Measurements from ENCODE around the gene LITAF.
A peak's percentile ranks its signal among the peaks of the same experiment; 100 is the strongest.
"Not testable (repeated sequence)": the region's sequence is repeated elsewhere in the genome, so short reads cannot be mapped to it uniquely, and the experiment has no call there.

Gene LITAF

DNA sequence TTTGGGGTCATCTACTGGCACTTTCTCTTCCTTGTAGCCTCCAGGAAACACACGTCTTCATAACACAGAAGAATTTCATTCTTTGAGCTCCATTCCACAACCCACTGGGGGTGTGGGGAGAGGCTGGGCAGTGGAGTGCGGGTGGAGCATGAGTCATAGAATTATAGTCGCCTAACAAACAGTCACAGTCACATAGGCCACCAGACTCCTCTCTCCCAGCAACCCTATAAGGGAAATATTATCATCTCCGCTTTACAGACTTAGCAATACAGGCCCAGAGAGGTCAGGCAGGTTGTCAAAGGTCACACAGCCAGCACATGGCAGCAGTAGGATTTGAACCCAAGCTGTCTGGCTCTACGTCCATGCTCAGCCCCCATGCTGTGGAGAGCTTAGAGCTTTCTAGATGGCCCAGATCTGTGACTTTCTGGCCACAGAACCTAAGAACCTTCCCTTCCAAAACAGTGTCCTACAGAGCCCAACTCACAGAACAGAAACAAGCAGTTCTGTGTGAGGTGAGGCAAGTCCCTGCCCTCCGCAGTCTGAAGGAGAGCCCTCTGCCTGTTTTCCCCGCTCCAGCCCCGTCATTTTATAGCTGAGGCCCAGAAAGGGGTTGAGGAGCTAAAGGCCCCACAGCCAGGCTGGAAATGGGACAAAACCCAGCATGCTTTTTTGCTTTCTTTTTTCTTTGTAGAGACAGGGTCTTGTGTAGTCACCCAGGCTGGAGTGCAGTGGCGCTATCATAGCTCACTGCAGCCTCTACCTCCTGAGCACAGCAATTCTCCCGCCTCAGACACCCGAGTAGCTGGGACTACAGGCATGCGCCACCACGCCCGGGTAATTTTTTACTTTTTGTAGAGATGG lies 10.7 kb upstream of the LITAF start:
- peak; percentile 21 for DNase-seq

DNA sequence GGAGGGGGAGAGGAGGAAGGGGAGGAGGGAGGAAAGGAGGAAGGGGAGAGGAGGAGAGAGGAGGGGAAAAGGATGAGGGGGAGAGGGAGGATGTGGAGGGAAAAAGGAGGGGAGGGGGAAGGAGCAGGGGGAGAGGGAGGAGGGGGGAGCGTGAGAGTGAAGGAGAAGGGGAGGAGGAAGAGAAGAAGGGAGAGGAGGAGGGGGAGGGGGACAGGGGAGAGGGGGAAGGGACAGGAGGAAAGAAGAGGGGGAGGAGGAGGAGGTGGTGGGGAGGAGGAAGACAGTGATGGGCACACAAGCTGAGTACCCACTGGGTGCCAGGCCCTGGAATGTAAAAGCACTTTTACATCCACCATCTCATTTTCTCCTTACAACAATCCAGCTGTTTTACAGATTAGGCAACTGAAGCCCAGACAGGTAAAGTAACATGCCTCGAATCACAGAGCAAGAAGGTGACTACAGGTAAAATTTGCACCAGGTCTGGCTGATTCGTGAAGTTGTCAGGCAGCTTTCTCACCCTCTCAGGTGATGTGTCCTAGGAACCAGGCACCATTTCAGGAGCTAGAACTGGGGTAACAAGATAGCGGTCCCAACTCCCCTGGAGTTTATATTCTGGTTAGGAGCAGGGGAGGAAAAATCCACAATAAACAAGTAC lies 10.0 kb upstream of the LITAF start:
- DNase-seq = no peak

DNA sequence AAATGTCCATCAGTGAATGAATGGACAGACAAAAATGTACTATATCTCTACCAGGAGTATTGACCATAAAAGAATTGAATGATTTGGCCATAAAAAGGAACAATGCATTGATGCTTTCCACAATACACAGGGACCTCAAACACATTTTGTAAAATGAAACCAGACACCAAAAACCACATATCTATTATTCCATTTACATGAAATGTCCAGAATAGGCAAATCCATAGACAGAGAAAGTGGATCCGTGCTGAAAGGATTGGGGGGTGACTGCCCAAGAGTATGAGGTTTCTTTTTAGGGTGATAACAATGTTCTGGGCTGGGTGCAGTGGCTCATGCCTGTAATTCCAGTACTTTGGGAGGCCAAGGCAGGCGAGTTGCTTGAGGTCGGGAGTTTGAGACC lies 6.9 kb upstream of the LITAF start:
- DNase-seq = no peak

DNA sequence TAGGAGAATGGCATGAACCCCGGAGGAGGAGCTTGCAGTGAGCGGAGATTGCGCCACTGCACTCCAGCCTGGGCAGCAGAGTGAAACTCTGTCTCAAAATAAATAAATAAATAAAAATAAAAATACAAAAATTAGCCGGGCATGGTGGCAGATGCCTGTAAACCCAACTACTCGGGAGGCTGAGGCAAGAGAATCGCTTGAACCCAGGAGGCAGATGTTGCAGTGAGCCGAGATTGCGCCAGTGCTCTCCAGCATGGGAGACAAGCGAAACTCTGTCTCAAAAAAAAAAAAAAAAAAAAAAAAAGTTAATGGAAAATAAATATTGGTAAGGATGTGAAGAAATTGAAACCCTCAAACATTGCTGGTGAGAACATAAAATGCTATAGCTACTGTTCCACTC lies 6.4 kb upstream of the LITAF start:
- DNase-seq = not testable (repeated sequence)

DNA sequence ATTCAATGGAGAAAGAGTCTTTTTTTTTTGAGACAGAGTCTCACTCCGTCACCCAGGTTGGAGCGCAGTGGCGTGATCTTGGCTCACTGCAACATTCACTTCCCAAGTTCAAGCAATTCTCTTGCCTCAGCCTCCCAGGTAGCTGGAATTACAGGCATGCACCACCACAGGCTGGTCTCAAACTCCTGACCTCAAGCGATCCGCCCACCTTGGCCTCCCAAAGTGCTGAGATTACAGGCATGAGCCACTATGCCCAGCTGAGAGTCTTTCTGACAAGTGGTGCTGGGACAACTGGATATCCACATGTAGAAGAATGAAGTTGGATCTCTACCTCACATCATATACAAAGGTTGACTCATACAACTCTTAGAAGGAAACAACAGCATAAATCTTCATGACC lies 4.9 kb upstream of the LITAF start:
- DNase-seq = not testable (repeated sequence)

DNA sequence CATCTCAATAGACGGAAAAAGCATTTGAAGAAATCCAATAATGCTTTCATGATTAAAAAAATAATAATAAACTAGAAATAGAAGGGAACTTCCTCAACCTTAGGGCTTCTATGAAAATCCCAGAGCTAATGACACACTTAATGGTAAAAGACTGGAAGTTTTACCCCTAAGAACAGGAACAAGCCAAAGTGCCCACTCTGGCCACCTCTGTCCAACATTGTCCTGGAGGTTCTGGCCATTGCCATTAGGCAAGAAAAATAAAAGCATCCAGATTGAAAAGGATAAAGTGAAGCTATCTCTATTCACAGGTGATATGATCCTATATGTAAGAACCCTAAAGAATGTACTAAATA lies 2.5 kb upstream of the LITAF start:
- DNase-seq = no peak

DNA sequence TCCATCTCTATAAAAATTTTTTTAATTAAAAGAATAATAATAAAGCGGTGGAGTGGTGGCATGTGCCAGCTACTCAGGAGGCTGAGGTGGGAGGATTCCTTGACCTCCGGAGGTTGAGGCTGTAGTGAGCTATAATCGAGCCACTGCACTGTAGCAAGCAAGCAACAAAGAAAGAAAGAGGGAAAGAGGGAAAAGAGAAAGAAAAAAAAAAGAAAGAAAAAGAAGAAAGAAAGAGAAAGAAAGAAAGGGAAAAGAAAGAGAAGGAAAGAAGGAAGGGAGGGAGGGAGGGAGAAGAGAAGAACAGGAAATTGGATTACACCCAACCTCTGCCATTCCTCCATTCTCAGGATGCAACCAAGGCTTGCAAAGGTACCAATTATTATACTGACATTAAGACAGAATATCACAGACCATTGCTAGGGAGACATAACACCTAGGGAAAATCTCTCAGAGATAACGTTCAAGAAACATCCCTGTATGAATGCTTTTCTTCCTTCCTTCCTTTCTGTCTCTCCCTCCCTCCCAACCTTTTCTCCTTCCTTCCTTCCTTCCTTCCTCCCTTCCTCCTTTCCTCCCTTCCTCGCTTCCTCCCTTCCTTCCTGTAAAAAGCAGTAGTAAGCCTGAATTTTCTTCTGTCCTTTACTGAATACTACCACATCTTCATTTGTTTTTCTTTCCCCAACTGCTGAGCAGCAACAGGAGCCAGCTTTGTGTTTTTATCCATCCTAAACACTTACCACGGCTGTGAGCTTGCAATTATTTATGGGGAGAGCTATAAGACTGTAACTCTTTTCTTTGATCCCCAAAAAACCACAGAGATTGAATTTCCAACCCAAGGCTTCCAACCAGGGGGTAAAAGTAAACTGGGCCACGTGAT lies 1.8 kb upstream of the LITAF start:
- no peak for DNase-seq

DNA sequence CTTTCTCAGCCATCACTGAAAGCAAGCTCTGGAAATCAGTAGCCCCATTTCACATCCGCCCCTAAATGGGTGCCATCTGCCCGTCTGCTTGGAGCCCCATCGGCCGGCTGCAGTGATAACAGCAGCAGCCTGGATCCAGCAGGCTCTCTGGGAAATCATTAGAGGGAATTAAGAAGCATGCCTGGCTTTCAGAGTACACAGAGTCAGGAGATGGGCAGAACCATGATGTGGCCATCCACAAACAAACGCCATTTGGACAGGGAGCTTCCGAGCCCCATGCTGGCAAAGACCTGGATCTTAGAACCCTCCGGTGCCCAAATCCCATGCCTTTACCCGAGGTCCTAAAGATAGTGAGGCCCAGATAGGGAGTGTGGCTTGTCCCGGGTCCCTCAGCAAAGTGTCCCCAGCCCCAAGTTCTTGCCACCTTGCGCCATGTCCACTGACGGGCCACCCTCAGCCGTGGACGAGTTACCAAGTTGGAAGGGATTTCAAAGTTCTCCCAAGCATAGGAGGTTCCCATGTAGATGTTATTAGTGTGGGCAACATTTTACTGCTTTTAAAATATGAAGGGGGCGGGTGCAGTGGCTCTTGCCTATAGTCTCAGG lies 1.0 kb upstream of the LITAF start:
- DNase-seq = no peak

DNA sequence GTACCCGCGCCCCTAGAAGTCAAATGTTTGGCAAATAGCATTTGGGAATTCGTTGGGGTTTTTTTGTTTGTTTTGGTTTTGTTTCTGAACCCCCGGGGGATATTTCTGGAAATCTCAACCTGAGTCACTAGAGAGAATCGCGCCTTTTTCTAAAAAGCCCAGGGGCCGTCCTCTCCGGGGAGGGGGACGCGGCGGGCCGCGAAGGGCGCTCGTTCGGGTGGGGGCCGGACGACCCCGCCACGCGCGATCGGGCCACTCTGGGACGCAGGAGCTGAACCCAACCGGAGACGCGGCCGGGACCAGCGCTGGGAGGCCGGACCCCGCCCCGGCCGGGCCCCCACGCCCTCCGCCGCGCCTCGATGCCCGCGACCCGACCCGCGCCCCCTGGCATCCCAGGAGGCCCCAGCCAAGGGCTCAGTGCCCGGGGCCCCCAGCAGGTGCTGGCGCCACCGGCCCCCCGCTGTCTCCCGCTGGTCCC lies 302 bp downstream of the LITAF start:
- no peak for DNase-seq

DNA sequence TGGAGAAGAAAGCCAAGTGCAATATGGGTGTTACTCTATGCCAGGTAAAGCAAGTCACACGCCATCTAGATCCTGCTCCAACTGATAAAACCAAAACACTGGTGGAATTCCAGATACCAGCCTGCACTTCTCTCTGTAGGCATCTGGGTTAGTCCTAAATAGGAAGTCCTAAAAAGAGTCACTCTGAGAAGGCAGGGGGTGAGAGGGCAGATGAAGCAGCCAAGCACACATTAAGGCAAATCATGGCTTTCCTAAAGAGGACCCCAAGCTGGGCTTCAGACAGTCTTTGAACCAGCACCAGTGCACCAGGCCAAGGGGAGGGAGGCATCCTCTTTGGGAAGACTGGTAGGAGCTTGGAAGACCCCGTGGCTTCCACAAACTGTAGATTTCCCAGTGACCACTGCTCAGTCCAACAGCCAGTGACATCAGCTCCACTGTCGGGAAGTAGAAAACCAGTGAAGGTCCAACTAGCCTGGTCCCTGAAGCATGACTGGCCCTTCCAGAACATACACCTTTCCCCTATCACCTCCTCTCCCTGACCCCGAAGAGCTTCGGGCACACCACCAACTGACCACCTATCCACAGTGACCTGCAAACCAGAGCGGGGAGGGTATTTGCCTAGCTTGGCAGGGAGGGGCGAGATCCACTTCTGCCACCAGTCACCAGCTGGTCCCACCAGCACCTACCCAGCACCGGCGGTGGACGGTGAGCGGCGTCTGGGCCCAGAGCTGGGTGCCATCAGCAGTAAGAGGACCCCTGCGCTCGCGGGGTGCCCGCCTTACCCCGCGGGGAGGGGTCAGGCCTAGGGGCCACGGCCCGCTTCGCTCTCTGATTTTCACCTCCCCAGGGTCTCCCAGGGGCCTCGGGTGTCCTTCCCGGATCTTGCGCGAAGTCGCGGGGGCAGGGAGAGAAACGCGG lies 1.0 kb downstream of the LITAF start:
- peak; percentile 29 for DNase-seq

DNA sequence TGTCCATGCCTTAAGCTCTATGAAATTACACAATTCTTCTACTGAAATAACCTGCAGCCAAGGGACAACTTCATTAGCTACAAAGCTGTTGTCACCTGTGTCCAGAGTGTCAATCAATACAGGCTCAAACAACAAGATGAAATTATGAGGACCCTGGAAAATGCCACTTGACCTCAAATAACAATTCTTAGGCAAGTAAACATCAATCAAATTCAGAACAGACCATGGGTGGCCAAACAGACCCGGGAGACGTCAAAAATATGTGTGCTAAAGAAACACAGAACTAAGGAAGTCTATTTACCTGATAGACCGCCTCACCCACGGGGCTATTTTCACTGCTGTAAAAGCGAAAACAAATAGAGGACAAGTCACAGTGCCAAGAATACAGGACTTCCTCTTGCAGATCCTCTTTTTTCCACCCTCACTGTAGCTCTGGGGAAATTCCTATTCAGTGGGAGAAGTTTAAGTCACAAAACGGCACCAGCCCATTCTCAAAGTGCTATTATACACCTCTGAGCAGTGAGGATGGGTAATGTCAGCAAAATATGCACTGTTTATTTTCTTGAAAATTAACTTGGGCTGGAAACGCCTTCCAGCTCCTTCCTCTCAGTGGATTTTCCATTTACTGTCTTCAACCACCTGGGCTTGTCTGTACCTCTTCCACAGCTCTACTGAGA lies 2.7 kb downstream of the LITAF start:
- no peak for DNase-seq

DNA sequence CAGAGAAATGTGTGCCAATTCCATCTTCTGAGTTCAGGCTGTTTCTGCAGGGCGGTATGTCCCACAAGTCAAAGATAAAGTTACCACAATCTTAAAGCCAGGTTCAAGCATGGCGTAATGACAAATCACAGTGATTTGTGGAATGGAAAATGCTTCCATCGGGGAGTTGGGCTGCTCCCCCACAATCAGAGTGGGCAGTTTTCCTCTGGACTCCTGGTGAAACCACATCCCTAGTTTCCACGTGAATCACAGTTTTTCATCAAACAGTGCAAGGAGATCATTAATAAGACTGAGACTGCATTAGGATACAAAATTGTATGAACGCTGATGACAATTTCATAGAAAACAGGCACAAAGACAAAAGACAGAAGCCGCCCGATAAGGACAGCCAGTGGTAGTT lies 3.6 kb downstream of the LITAF start:
- no peak for DNase-seq

DNA sequence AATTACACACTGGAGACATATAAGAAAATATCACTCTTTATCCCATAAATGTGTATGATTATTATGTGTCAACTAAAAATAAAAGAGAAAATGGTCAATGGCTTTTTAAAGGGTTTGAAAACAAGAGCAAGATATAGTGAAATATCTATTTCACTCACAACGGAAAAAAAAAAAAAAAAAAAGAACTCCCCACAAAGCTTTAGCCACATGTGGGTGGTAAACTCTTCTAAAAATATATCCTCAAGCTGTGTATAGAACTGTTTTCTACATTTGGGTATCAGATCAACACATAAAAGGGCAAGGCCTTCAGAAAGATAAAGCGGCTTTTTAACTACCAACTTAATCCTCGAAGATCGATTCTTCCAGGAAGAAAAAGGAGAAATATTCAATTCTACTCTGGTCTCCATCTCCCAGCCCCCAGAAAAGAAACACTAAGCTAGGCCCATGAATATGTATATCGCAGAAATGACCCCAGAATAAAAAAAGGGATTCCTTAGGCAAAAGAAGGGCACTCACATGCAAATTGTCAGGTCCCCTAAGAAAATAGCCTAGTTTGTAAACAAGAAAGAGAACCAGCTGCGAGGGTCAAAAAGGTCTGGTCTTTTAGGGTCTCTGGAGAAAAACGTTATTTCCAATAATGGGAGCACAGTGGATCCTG lies 4.4 kb downstream of the LITAF start:
- no peak for DNase-seq

DNA sequence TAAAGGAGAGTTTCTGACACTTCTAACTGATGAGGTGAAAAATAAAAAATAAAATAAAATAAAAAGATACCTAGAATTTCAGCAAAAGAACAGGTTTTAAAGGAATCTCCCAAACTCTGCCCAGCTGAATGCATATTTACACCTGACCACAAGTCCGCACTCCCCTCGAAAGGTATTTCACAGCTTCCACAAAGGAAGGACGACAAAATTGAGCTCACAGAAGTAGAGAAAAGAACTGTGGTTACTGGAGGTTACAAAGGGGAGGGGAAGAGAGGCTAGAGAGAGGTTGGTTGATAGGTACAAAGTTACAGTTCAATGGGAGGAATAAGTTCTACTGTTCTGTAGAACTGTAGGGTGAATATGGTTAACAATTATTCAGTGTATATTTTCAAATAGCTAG lies 5.0 kb downstream of the LITAF start:
- no peak for DNase-seq

DNA sequence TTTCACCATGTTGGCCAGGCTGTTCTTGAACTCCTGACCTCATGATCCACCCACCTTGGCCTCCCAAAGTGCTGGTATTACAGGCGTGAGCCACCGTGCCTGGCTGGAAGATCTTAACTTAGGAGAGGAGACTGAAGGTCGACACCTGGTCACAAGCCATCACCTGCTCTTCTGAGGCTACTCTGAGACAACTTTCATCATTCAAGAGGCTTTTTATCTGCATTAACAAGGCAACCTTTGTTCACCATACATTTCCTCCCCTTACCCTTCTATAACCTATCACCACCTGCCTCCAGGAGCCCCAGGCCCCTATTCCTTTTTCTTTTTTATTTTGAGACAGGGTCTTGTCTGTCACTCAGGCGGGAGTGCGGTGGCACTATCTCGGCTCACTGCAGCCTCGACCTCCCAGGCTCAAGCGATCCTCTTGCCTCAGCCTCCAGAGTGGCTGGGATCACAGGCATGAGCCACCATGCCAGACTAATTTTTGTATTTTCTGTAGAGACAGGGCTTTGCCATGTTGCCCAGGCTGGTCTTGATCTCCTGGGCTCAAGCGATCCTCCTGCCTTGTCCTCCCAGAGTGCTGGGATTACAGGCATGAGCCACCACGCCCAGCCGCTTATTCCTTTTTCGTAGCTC lies 6.2 kb downstream of the LITAF start:
- no peak for DNase-seq

DNA sequence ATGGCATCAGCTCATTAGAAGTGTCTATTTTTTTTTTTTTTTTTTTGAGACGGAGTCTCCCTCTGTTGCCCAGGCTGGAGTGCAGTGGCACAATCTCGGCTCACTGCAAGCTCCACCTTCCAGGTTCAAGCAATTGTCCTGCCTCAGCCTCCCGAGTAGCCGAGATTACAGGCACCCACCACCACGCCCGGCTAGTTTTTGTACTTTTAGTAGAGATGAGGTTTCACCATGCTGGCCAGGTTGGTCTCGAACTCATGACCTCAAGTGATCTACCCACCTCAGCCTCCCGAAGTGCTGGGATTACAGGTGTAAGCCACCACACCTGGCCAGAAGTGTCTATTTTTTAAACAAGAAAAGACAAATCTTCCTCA lies 9.4 kb downstream of the LITAF start:
- DNase-seq = not testable (repeated sequence)

DNA sequence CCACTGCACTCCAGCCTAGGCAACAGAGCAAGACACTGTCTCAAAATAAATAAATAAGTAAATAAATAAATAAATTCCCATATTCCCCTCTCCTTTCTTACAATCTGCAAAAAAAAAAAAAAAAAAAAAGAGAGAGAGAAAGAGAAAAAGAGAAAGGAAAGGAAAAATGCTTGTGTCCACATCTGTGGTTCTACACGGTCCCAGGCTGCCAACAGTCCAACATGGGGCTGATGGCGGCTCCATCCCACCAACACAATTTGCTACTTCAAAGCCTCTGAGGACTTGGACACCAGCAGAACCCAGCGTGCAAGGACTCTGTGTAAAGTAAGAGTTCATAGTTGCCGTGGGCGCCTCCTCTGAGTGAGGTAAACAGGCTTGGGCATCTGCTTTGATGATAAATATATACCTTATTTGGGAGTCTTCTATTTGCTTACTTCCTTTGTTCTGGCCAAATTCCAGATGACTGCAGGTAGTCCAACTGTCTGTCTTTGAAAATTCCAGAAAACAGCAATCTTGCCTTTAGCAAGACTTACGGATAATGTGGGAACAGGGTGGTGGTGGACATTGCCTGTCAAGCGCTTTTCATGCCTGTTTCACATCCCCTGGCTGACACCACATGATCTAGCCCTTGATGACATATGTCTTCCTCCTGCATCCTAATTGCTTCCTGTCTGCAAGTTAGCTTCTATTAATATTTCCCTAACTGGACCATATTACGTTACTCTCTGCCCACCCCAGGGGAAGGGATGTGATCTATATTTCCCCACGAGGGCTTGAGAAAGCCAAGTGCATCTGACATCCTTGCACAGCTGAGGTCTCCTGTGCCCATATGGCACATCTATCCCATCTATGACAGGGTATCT lies 10.1 kb downstream of the LITAF start:
- DNase-seq = no peak

DNA sequence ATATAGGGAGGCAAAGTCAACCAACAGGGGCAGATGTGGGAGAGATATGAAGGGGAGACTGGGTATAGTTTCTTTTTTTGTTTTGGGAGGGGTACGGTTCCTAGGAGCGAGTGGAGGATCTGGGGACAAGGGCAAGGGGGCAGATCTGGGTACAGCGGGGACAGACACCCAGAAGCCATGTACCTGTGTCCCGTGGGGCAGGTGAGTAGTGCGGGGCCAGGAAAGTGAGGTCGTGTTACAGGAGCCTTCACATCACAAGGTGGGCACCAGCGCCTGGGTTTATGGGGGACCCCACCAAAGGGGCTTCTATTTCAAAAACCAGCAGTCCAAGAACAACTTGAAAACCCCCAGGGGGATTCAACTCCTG lies 11.5 kb downstream of the LITAF start:
- no peak for DNase-seq

DNA sequence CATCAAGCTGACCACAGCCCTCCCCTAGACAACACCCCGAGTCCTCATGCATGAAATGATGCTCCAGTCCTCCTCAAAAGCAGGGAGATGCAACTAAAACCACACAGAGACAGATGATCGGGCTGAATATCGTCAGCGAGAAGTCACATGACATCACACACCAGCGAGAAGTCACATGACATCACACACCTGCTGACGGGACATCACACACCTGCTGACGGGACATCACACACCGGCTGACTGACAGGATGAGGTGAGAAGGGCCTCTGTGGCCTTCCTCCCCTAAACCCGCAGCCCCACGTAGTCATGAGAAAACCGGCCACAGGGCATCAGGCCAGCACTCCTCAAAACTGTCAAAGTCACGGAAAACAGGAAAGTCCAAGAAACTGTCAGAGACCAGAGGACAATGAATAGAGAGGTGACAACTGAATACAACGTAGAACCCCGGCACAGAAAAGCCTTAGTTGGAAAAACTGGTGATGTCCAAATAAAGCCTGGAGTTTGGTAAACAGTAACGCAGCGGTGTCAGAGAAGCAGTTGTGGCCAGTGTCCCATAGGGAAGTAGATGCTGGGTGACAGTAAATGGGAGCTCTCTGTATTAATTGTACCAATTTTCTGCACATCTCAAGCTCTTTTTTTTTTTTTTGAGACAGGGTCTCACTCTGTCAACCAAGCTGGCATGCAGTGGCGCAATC lies 14.3 kb downstream of the LITAF start:
- peak; percentile 37 for DNase-seq

Measured in activated CD4-positive, alpha-beta T cell treated with anti-CD3 and anti-CD28 coated beads for 48 hours (primary cell).